CD14-positive monocyte (primary cell): Measurements from ENCODE around the gene SPEF2. TPM values are rescaled to one million over a fixed set of nuclear protein-coding genes. Genes with fewer than 3 reads are reported as not detected.

Experiments
- DNase-seq, 3 donors: peaks; one replicate each; pipeline ENCODE4 v3.0.0-alpha.2; 2011 to 2022
- H2AFZ ChIP-seq: 2 replicates; pipeline ENCODE4 v1.6.0; 2012; ENCODE audit warnings: mild to moderate bottlenecking, low read depth, low read length, inconsistent platforms; ENCODE audit not compliant: insufficient read depth, poor library complexity, severe bottlenecking
- H3K27ac ChIP-seq, 2 donors: 1 replicate in 1 of 2; 2 replicates in 1 of 2; pipeline ENCODE4 v1.5.1; 2012 to 2013; ENCODE audit warnings: low read length in 2 of 2, control low read depth in 1 of 2, inconsistent platforms in 1 of 2, low read depth in 1 of 2, mild to moderate bottlenecking in 1 of 2
- H3K27me3 ChIP-seq, 2 donors: one replicate each; pipeline versions ENCODE4 v1.6.0 to v1.6.1; 2011 to 2013; ENCODE audit warnings: low read length in 2 of 2; ENCODE audit not compliant: control insufficient read depth in 2 of 2, insufficient read depth in 2 of 2
- H3K36me3 ChIP-seq, 2 donors: replicated peaks in 1 of 2; 1 replicate in 1 of 2; 2 replicates in 1 of 2; pipeline versions ENCODE4 v1.5.1 to v1.6.1; 2012 to 2013; ENCODE audit warnings: low read length in 2 of 2, control low read depth in 1 of 2, inconsistent platforms in 1 of 2, mild to moderate bottlenecking in 1 of 2; ENCODE audit not compliant: insufficient read depth in 2 of 2, control insufficient read depth in 1 of 2
- H3K4me1 ChIP-seq, 2 donors: 1 replicate in 1 of 2; 2 replicates in 1 of 2; pipeline versions ENCODE4 v1.5.1 to v1.6.1; 2012 to 2013; ENCODE audit warnings: low read length in 2 of 2, control low read depth in 1 of 2, inconsistent platforms in 1 of 2, mild to moderate bottlenecking in 1 of 2, moderate library complexity in 1 of 2; ENCODE audit not compliant: insufficient read depth in 2 of 2, control insufficient read depth in 1 of 2
- H3K4me2 ChIP-seq: replicated peaks from 2 replicates; pipeline ENCODE3; 2012; ENCODE audit warnings: low read length, moderate library complexity, mild to moderate bottlenecking; ENCODE audit not compliant: poor library complexity, severe bottlenecking; ENCODE audit errors: extremely low read depth
- H3K4me3 ChIP-seq, 3 experiments: fragments of 200-600 bp in 1 of 3; sonication (generic) in 1 of 3; replicated peaks in 1 of 3; 1 replicate in 2 of 3; 2 replicates in 1 of 3; pipeline ENCODE4 v1.5.1; 2011 to 2013; ENCODE audit warnings: low read length in 3 of 3, mild to moderate bottlenecking in 3 of 3, control low read depth in 2 of 3, low read depth in 2 of 3, inconsistent platforms in 1 of 3, moderate library complexity in 1 of 3
- H3K79me2 ChIP-seq: 2 replicates; pipeline ENCODE4 v1.6.0; 2012; ENCODE audit warnings: mild to moderate bottlenecking, control low read depth, inconsistent platforms, low read length, moderate library complexity; ENCODE audit not compliant: insufficient read depth
- H3K9ac ChIP-seq: 2 replicates; pipeline ENCODE4 v1.6.0; 2017; ENCODE audit warnings: low read length, mild to moderate bottlenecking; ENCODE audit not compliant: insufficient read depth, poor library complexity, severe bottlenecking
- H3K9me3 ChIP-seq, 2 donors: replicated peaks in 1 of 2; 1 replicate in 1 of 2; 2 replicates in 1 of 2; pipeline versions ENCODE4 v1.5.1 to v1.6.1; 2012 to 2013; ENCODE audit warnings: low read length in 2 of 2, control low read depth in 1 of 2; ENCODE audit not compliant: control insufficient read depth in 1 of 2, insufficient read depth in 1 of 2
- H4K20me1 ChIP-seq: 2 replicates; pipeline ENCODE4 v1.6.0; 2012; ENCODE audit warnings: mild to moderate bottlenecking, low read length, control low read depth, moderate library complexity; ENCODE audit not compliant: insufficient read depth
- H3K27ac Mint-ChIP-seq, 7 donors: one replicate each; pipeline ENCODE4 v1.8.0; 2020; ENCODE audit warnings: mild to moderate bottlenecking in 7 of 7, mixed read lengths in 7 of 7, moderate library complexity in 6 of 7, inconsistent platforms in 2 of 7
- H3K27me3 Mint-ChIP-seq, 3 donors: one replicate each; pipeline ENCODE4 v1.8.0; 2021 to 2022; ENCODE audit warnings: low read depth in 3 of 3, mild to moderate bottlenecking in 3 of 3, mixed read lengths in 3 of 3, moderate library complexity in 3 of 3, inconsistent platforms in 1 of 3
- H3K36me3 Mint-ChIP-seq, 2 donors: one replicate each; pipeline ENCODE4 v1.8.0; 2020; ENCODE audit warnings: mixed read lengths in 2 of 2, inconsistent platforms in 1 of 2, mild to moderate bottlenecking in 1 of 2
- H3K4me1 Mint-ChIP-seq: one replicate; pipeline ENCODE4 v1.8.0; 2020; ENCODE audit warnings: mild to moderate bottlenecking, mixed read lengths
- H3K4me3 Mint-ChIP-seq, 2 donors: one replicate each; pipeline ENCODE4 v1.8.0; 2020; ENCODE audit warnings: mild to moderate bottlenecking in 2 of 2, mixed read lengths in 2 of 2, moderate library complexity in 1 of 2
- H3K9me3 Mint-ChIP-seq, 7 donors: one replicate each; pipeline ENCODE4 v1.8.0; 2020 to 2022; ENCODE audit warnings: mixed read lengths in 7 of 7, mild to moderate bottlenecking in 6 of 7, moderate library complexity in 6 of 7, inconsistent platforms in 2 of 7
- CTCF ChIP-seq: fragments of 200-600 bp; IDR thresholded peaks from one replicate; pipeline ENCODE4 v1.8.0; 2022; ENCODE audit warnings: antibody characterized with exemption, mild to moderate bottlenecking
- WGBS: methylation state at CpG from one replicate; pipeline ENCODE4 v1.1.5; 2013; ENCODE audit warnings: missing lambda C conversion rate; ENCODE audit not compliant: insufficient coverage; 5-methylcytosine and 5-hydroxymethylcytosine counted together
- intact Hi-C, 2 donors: fragments of 100-400 bp; cut with micrococcal nuclease; formaldehyde crosslinking; loops; one replicate each; pipeline versions ENCODE4 v1.15.0 to v1.15.1; 2023
- polyA plus RNA-seq, 3 donors: library from polyadenylated mRNA; depleted of rRNA in 1 of 3; unstranded in 2 of 3; stranded (reverse) in 1 of 3; fragments of 300-500 nt in 2 of 3; fragments of >200 nt in 1 of 3; fragmentation: Illumina TruSeq in 2 of 3; gene quantifications; 1 replicate in 2 of 3; 2 replicates in 1 of 3; pipeline ENCODE4 v1.2.3, GENCODE V29; 2012 to 2021

SPEF2 gene
- polyA plus RNA-seq, 3 donors = 0.46 to 0.96 (median 0.48) TPM

DNA sequence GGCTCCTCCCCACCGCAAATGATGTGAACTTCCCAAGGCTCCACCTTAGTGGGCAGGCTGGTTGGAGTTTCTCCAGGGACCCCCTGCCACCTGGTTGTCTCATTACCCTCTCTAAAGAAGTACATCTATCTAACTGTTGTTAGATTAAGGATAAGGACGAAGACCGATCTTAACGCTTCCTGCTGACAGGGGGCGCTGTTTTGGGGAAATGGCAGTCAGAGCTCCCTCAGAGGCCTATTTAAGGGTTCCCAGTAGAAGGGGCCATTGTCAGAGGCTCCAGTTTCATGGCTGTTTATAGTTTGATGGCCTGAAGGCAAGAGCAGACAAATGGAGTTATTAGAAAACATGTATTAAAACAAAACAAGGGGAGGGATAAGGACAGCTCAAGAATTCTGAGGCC lies 100.1 kb downstream of the SPEF2 start:
- no peak overlapping the region for H3K4me2 ChIP-seq
- H2AFZ ChIP-seq = no peak overlapping the region
- H3K9me3 ChIP-seq = peaks cover 0 to 2% of the 10 kb centered on the region in 2 donors
- no peak for DNase-seq
- no peak overlapping the region for H3K9ac ChIP-seq
- H3K36me3 ChIP-seq = no peaks in the 10 kb centered on the region
- H3K27ac Mint-ChIP-seq = no peak overlapping the region
- no peaks in the 10 kb centered on the region for H3K79me2 ChIP-seq
- no peak for TF ChIP-seq CTCF
- no peak overlapping the region for H3K27ac ChIP-seq
- no peak overlapping the region for H3K4me3 ChIP-seq
- 0% methylated on average over 1 of the region's 5 CpGs for WGBS
- intact Hi-C loops = no loop called here
- H3K4me1 Mint-ChIP-seq = no peaks in the 10 kb centered on the region
- H3K36me3 Mint-ChIP-seq = no peaks in the 10 kb centered on the region
- no peaks in the 10 kb centered on the region for H3K4me1 ChIP-seq
- H3K27me3 Mint-ChIP-seq = peaks cover 0 to 2% (median 1%) of the 10 kb centered on the region in 3 donors
- no peaks in the 10 kb centered on the region for H3K27me3 ChIP-seq
- peaks cover 2 to 11% (median 4%) of the 10 kb centered on the region in 7 donors for H3K9me3 Mint-ChIP-seq
- H3K4me3 Mint-ChIP-seq = no peak overlapping the region
- H4K20me1 ChIP-seq = no peaks in the 10 kb centered on the region

DNA sequence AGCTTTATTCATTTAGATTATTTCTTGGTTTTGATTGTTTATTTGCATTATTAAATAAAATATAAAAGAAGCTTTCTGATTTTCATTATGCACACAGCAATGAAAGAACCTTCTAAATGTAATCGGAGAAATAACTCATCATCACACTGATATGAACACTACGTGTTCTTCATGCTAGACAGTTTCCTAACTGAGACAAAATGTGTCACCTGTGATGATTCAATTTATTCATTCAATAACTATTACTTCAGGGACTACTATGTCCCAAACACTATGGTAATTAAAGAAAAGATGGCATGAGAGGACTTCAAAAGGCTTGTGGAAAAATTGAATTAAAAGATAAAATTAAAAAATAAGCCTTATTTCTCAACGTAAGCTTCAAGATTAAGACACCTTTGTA lies 118.1 kb downstream of the SPEF2 start:
- no peaks in the 10 kb centered on the region for H3K79me2 ChIP-seq
- Mint-ChIP-seq H3K27me3 (peaks cover 0 to 2% (median 0%) of the 10 kb centered on the region in 3 donors), H3K4me1 (no peaks in the 10 kb centered on the region), H3K9me3 (peaks cover 0 to 7% (median 3%) of the 10 kb centered on the region in 7 donors), H3K27ac (no peak overlapping the region), H3K4me3 (no peak overlapping the region), H3K36me3 (peaks cover 0 to 2% of the 10 kb centered on the region in 2 donors)
- intact Hi-C loops = no loop called here
- DNase-seq = no peak
- no peaks in the 10 kb centered on the region for H3K27me3 ChIP-seq
- no peak for TF ChIP-seq CTCF
- no peaks in the 10 kb centered on the region for H3K36me3 ChIP-seq
- H3K4me1 ChIP-seq = no peaks in the 10 kb centered on the region
- no peak overlapping the region for H2AFZ ChIP-seq
- no peak overlapping the region for H3K4me3 ChIP-seq
- no CpG with 5 or more reads among the region's 3 CpGs for WGBS
- H3K9ac ChIP-seq = no peak overlapping the region
- H3K27ac ChIP-seq = no peak overlapping the region
- H4K20me1 ChIP-seq = no peaks in the 10 kb centered on the region
- no peaks in the 10 kb centered on the region for H3K9me3 ChIP-seq
- H3K4me2 ChIP-seq = no peak overlapping the region
